Prostate gland (tissue), 2 donors: ENCODE results near the gene CEP131.

Experiments used
- POLR2A ChIP-seq: fragments of 450-650 bp; IDR thresholded peaks from one replicate; pipeline ENCODE4 v1.6.1; 2016; ENCODE audit warnings: antibody characterized with exemption, mild to moderate bottlenecking
- POLR2AphosphoS5 ChIP-seq: sonication (generic); formaldehyde crosslinking; IDR thresholded peaks from one replicate; pipeline ENCODE4 v1.6.1; 2017; ENCODE audit warnings: antibody characterized with exemption
- TF ChIP-seq, protein P1 (sequence below), 4 experiments: fragments of 200-600 bp in 2 of 4; fragments of 450-650 bp in 2 of 4; sonication (generic) in 2 of 4; IDR thresholded peaks; 1 replicate in 3 of 4; 2 replicates in 1 of 4; pipeline ENCODE4 v1.5.1; 2016 to 2019; ENCODE audit warnings: antibody characterized with exemption in 4 of 4, mild to moderate bottlenecking in 2 of 4, moderate library complexity in 2 of 4

DNA sequence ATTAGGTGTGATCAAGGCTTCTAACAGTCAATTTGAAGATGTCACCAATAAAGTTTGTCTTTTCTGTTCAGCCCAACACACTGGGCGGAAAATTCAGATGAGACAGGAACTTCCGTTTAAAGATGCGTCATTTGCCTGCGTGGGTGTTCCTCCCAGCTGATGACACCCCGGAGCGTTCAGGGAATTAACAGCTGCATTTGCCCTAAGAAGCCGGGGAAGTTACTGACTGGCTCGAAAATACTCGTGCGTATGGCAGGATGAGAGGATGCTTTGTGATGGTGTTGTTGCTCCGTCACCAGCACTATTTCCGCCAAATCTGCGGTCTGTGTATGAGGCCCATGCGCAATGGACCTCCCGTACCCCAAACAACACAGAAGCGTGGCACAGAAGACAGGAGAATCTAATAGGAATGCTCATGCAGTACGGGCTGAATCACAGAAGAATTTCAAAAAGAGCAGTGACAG lies 69.4 kb downstream of the CEP131 start:
- TF ChIP-seq POLR2A (no peak), POLR2AphosphoS5 (no peak)
- TF ChIP-seq, protein P1, sequence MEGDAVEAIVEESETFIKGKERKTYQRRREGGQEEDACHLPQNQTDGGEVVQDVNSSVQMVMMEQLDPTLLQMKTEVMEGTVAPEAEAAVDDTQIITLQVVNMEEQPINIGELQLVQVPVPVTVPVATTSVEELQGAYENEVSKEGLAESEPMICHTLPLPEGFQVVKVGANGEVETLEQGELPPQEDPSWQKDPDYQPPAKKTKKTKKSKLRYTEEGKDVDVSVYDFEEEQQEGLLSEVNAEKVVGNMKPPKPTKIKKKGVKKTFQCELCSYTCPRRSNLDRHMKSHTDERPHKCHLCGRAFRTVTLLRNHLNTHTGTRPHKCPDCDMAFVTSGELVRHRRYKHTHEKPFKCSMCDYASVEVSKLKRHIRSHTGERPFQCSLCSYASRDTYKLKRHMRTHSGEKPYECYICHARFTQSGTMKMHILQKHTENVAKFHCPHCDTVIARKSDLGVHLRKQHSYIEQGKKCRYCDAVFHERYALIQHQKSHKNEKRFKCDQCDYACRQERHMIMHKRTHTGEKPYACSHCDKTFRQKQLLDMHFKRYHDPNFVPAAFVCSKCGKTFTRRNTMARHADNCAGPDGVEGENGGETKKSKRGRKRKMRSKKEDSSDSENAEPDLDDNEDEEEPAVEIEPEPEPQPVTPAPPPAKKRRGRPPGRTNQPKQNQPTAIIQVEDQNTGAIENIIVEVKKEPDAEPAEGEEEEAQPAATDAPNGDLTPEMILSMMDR (IDR thresholded peaks at IDR 0.05), result no peak
